AG10803 (cell line): Measurements from ENCODE around the gene KLHL9.

ENCODE experiments used
- DNase-seq: peaks from one replicate; pipeline ENCODE4 v3.0.0; 2010; ENCODE audit warnings: low read depth
- H3K4me3 ChIP-seq: 2 replicates; pipeline ENCODE4 v1.5.1; 2011; ENCODE audit warnings: mild to moderate bottlenecking, low read length, control low read depth
- CTCF ChIP-seq: conservative IDR thresholded peaks from 2 replicates; pipeline ENCODE4 v1.5.1; 2011; ENCODE audit warnings: mild to moderate bottlenecking, low read length, control low read depth, inconsistent platforms

The KLHL9 gene

GRCh38 chr9:21316860-21317259 is 18.3 kb downstream of the KLHL9 start:
- DNase-seq: no peak
- no peak overlapping the region for H3K4me3 ChIP-seq
- no peak for TF ChIP-seq CTCF

DNA sequence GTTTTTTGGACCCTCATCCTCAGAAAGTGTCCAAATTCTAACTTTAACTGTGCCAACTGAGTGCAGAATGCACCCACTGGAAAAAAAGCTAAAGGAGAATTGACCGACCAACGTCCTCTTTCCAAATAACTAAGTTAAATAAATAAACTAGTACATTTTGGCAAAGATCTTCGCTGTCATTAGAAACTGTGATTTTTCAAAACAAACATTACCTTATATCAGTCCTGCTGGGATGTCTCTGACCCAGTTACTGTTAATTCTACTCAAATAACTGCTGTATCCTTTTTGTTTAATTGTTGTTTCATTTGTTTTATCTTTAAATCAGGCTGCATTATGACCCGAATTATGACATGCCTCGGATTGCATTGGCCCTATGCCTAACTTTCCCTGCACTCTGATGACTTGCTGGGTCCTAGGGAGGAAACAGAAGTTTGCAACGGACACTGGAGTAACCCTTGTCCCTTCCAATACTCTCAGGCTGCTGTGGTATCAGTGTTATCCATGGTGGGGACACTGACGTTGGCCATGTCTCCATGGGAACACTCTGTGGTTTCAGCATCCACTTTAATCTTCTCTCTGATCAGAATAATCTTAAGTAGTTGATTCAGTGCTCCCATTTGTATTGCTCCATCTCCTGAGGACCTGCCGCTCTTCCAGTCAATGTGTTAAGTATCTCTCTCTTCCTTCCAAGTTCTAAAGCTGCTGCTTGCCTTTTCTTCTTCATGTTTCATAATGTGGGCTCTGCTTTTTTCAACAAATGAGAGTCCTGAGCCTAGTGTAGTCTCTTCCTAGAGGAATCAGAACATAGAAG is 19.0 kb downstream of the KLHL9 start:
- no peak for TF ChIP-seq CTCF
- no peak overlapping the region for H3K4me3 ChIP-seq
- no peak for DNase-seq

DNA sequence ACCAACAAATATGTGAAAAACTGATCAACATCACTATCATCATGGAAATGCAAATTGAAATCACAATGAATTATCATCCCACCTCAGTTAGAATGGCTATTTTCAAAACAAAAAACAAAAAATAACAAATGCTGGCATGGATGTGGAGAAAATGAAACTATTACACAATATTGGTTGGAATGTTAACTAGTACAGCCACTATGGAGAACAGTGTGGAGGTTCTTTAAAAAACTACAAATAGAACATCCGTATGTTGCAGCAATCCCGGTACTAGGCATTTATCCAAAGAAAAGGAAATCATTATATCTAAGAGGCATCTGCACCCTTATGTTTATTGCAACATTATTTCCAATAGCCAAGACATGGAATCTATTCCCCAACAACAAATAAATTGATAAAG is 21.1 kb downstream of the KLHL9 start:
- TF ChIP-seq CTCF: no peak
- DNase-seq: peak; percentile 9
- no peak overlapping the region for H3K4me3 ChIP-seq

- no peak for DNase-seq
- no peak for TF ChIP-seq CTCF
- no peak overlapping the region for H3K4me3 ChIP-seq
Observed at GRCh38 chr9:21311889-21312288, 23.3 kb downstream of the KLHL9 start.

- TF ChIP-seq CTCF: no peak
- H3K4me3 ChIP-seq: no peak within 1 kb of the TSS
- no peak for DNase-seq
Observed at GRCh38 chr9:21305213-21305612, 30.0 kb downstream of the KLHL9 start, which contains the start of gene IFNA5. Gene IFNA5, minus strand, starts transcription at chr9:21305313. Its CDS starts 57 bp downstream, at chr9:21305256.

DNA sequence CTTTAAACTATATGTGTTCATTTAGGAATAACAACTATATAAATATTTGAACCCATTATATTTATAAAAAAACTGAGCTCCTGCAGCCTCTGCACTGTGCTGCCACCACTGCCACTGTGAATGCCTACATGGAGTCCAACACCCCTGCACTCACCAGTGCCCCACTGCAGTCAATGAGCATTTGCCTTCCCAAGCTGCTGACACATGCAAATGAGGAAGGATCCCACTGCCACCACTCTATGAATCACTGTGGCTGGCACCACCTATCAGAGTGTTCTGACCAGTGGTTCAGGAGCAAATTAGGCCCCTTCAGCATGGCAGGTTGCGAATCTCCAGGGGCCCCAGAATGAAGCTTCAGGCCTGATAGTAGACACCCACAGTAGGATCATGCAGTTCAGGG is 39.2 kb downstream of the KLHL9 start:
- no peak for TF ChIP-seq CTCF
- DNase-seq: no peak
- no peak overlapping the region for H3K4me3 ChIP-seq

GRCh38 chr9:21294904-21295538 is 40.2 kb downstream of the KLHL9 start:
- DNase-seq: no peak
- no peak for TF ChIP-seq CTCF
- no peak overlapping the region for H3K4me3 ChIP-seq
